ENCODE results near the gene ELMOD3.
"Not testable (repeated sequence)": the region's sequence is repeated elsewhere in the genome, so short reads cannot be mapped to it uniquely, and the experiment has no call there.

ELMOD3 gene

DNA sequence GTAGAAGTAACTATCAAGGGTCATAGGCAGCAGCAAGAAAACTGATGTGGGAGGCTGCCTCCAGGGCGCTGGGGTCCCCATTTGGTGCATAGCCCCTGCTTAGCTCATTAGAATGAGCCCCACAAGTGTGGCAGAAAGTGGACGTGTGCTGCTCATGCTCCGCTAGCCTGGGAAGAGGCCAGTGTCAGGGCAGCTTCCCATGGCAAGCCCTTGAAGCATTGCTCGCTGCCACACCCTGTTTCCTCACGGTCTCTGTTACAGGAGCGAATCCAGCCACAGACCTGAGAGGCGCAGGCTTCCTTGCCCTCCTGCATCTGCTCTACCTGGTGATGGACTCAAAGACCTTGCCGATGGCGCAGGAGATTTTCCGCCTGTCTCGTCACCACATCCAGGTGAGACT is 22.5 kb downstream of the ELMOD3 start:
- no peak for DNase-seq

DNA sequence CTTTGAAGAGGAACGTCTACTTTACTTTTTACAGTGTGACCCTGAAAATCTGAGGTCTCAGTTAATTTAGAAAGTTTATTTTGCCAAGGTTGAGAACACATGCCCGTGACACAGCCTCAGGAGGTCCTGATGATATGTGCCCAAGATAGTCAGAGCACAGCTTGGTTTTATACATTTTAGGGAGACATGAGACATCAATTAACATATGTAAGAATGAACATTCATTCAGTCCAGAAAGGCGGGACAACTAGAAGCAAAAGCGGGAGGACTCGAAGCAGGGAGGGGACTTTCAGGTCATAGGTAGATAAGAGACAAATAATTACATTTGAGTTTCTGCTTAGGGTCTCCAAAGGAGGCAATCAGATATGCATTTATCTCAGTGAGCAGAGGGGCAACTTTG is 23.7 kb downstream of the ELMOD3 start:
- no peak for DNase-seq

DNA sequence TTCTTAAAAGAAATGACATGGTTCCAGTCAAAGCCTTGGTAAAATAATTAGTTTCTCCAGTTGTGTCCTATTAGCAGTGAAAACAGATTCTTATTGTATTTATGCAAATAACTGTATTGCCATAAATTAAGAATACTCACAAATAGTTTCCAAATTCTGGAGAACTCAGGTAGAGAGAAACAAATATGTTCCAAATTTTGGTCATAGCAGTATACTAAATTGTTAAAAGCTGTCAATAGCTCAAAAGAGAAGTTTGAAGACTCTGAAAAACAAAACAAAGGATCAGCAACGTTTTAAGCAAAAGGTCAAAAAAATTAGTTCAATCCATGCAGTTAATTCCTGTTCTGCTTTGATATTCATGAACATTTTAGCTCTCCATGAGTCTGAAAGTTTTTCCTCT is 25.5 kb downstream of the ELMOD3 start:
- DNase-seq, result no peak

DNA sequence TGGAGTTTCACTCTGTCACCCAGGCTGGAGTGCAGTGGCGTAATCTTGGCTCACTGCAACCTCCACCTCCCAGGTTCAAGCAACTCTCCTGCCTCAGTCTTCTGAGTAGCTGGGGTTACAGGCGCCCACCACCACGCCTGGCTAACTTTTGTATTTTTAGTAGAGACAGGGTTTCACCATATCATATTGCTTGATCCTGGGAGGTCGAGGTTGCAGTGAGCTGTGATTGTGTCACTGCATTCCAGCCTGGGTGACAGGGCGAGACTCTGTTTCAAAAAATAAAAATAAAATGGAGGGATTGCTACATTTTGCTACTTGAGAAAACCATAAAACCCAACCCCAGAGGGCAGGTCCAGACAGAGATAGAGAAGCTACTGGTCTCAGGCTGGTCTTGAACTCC is 28.6 kb downstream of the ELMOD3 start:
- DNase-seq, result not testable (repeated sequence)

DNA sequence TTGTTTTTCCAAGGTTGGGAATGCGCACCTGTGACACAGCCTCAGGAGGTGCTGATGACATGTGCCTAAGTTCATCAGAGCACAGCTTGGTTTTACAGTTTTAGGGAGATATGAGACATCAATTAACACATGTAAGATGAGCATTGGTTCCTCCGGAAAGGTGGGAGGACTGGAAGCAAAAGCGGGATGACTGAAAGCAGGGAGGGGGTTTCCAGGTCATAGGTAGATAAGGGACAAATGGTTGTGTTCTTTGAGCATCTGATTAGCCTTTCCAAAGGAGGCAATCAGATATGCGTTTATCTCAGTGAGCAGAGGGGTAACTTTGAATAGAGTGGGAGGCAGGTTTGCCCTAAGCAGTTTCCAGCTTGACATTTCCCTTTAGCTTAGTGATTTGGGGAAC is 29.3 kb downstream of the ELMOD3 start:
- DNase-seq, result no peak

DNA sequence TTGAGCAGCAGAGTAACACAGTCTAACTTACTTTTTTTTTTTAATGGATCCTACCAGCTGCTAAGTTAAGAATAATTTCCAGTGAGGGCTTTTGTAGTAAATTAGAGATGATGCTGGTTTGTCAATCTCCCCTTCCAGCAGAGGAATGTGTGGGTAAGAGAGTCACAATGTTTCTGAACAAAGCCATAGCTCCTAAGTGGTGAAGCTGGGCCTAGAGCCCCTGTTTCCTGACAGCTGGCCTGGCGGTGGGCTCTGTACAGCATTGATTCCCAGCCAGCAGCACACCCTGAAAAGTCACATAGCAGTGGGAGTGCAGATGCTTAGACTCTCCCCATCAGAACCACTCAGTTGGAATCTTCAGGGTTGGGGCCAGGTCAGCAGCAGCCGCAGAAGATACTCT is 31.2 kb downstream of the ELMOD3 start:
- DNase-seq, result no peak

DNA sequence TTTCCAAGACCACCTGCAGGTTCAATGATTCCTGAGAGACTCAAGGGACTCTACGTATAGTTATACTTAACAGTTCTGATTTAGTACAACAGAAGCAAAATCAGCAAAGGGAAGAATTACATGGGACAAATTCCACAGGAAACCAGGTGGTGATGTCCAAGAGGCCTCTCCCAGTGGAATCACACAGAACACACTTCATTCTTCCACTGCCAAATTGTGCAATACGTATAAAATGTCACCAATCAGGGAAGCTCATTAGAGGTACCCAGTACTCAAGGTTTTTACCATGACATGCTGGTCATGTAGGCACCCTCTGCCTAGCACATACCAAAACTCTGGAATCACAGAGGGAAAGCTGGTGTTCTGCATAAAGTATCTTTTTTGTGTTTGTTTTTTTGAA is 33.2 kb downstream of the ELMOD3 start:
- DNase-seq, result no peak

DNA sequence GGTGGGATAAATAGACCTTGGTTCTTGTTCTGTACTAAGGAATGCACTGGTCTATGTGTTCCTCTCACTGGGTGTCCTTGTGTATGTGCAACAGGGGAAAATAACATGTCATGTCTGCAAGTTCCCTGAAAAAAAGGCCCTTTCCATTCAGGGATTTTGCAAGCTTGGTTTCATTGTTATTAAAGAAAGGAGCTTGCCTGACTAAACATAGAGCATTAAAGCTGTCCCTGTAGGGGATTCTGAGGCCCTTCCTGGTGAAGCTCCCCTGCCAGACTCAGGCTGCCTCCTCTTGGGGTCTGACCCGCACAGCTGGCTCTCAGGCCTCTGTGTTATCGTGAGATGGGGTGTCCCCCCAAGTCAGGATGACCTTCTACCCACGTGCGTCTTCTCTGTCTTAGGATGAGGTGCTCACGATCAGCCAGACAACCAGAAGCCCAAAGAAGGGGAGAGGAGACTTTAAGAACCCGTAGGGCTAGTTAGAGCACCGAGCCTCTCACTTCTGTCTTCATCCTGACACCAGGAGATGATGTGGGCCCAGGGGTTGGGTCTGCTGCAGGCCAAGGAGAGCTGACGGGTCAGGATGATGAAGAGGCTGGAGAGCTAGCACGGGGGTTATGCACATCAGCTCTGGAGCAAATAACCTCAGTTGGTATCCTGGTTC is 34.4 kb downstream of the ELMOD3 start:
- DNase-seq, result no peak

DNA sequence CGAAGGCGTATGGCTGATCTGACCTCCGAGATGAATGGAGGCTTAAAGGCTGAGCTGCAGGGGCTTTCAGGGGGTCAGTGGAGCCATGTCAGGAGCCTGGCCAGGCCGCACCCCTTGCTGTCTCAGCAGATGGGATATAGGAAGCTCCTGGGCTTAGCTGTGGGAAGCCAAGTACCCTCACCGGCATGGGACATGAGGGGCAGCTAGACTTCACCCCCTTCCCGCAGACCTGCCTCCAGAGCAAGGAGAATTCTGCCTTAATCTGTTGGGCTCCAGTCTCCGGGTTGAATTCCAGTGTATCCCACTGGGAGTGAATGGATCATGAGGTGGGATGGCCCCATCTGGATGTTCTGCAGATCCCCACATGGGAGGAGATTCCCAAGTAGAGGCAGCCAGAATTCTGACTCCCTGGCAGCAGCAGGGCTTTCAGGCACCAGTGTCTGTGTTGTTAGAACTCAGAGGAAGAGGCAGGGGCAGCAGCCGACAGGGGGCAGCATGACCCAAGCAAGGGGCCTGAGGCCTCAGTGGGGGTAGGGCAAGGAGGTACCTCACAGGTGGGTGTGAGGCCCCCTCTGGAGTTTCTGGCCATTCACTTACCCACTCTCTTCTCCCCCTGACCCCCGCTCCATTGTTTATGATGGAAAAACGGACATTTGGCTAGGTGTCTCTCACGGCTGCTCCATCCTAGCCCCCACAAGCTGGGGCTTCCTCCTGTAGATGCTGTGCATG is 36.5 kb downstream of the ELMOD3 start:
- DNase-seq, result peak; percentile 75 to 83

DNA sequence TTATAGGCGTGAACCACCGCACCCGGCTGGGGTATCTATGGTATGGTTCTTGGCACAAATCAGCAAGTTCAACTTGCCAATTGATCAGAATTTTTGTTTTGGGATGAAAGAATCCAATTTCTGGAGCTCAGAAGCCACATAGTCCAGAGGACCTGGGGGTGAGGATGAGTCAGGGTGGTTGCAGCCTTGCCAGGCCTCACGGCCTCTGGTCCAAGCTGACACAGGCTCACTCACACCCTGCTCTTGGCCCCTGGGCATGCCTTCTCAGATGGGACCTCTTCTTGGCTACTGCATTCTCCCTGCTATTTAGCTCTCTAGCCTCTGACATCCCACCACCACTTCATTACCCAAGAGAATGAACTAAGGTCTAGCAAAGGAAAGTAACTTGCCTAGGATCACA is 39.3 kb downstream of the ELMOD3 start:
- no peak for DNase-seq

DNA sequence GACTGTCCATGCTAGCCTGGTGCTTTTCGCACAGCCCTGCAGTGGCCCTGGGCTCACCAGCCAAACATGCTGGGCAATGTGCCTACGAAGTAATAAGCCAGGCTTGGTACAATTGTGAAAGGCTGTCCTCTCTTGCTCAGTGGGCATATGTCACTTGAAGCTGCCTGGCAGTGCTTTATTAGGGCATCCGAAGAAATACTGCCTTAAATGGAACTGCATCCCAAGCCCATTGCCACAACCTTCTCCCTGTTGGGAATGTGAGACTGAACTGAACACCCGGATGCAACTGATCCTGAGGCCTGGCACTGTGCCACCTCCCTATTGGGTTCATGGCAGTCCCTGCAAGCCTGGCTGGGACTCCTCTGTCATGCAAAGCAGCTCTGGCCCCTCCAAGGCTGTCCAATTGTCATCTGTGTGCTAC is 39.7 kb downstream of the ELMOD3 start:
- DNase-seq, result no peak

DNA sequence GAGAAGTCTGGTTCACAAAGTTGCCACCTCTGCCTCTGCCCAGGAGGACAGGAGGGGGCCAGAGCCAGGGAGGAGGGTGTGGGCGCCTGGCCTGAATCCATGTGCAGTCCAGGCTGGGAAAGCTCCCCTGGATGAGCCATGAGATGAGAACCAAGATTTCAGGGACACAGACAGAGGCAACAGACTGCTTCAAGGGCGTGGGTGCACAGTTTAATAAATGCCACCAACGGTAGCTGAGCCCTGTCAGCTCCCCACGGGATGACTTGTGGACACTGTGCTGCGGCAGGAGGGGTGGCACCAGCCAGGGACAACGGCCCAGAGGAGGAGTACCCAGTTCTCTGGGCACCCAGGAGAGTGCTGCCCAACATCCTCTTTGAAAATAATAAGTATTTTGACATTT is 40.4 kb downstream of the ELMOD3 start:
- no peak for DNase-seq

DNA sequence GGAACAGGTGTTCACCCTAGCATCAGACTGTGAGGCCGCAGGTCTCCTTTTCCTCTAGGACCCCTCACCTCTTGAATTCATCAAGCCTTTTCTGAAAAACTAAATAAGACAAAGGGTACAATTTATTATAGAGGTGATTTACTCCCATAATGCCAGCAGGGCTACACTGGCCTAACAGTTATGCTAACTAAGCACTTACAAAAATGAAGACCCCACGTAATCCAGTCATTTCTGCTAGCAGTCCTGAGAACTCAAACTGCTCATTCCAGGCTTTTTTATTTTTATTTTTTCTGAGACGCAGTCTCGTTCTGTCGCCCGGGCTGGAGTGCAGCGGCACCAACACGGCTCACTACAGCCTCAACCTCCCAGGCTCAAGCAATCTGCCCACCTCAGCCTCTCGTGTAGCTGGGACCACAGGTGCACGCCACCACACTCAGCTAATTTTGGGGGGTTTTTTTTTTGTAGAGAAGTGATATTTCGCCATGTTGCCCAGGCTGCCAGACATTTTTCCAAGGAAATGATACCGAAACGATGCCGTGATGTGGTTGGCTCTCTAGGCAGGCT is 41.4 kb downstream of the ELMOD3 start:
- no peak for DNase-seq

DNA sequence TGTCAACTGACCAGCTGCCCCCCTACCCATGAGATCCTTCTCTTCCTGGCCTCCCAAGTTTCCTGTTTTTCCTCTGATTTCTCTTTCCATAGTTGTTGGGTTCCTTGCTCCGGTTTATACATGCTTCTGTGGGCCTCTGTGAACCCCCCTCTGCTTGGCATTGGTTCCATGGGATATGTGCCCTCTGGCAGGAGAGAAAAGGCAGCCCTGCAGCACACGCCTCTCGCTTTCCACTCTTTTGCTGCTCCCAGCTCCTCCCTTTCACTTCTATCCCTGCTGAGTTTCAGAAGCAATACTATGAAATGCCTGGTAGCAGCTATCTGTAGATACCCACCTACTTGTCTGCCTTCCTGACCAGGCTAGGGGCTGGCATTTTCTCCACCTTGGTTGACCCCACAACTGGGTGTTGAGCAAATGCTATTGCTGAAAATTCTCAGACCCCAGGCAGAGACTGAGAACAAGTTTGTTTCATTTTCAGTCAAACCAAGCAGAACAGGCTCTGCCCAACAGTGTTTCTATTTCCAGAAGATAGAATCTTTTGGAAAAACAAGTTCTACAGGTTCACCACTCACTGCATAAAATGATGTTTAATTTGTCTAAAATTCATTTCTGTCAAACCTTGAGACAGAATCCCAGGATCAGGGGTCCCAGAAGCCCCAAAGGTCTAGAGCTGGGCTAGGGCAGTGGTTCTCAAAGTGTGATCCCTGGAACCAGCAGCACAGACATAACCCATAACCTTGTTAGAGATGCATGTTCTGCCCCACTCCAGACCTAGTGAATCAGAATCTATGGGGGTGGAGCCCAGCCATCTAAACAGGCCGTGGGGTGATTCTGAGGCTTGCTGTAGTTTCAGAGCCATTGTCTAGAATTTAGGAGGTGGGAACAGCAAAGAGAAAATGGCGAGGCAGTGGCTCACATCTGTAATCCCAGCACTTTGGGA is 42.2 kb downstream of the ELMOD3 start:
- DNase-seq, result no peak

DNA sequence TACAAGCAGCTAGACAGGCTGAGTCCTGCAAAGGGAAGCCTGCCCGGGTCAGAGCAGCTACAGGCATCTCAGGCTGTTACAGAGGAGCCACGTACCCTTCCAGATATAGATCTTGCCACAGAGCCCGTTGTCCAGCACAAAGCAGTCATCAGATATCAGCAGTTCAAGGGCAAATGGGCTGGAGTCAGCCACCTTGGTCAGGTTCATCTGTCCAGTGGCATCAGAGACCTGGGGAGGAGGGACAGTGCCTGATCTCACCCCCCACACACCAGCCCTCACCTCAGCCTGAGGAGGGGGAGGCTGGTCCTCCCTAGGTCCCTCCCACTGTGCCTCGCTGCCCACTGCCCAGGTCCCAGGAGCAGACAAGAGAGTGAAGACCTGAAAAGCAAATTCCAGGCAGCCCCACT is 43.4 kb downstream of the ELMOD3 start:
- no peak for DNase-seq

DNA sequence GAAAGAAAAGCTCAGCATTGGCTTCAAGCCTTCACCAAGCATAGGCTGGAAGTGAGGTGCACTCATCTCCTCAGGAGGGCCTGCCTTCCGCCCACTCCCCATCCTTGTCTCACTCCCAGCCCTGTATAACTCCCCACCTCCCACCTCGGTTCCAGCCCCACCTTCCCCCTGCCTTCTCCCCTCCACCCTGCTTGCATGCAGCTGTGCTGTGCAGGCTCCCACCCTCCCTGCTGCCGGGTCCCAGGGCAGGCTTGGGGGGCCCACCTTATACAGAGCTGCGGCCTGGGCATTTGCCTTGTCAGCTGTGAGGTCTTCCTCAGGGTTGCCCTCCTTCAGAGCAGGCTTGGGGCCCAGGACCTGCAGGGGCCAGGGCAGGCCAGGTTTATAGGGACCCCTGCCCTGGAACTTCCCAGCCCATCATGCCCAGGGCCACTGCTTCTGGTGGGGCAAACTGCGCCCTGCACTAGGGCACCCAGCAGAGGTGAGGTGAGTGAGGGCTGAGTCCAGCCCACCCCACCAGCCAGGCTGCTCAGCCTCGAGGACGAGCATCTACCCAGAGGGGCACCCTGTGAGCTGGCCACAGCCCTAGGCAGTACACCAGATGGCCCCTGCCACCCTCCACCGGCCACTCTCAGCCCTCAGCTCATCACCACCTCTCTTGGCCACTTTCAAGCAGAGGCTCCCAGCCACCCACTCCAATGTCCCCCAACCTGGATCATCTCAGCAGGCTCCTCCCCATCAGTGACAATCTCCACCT is 44.0 kb downstream of the ELMOD3 start:
- no peak for DNase-seq

DNA sequence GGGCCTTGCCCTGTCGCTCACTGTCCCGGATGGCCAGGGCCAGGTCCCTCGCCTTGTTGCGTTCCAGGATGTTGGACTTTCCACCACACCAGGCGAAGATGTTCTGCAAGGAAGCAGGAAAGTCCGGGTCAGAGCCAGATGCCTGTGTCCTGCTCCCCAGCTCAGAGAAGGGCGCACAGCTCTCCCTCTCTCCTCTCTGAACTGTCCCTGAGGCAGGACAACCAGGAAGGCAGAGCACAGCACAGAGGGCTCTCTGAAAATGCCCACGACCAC is 44.5 kb downstream of the ELMOD3 start:
- no peak for DNase-seq

DNA sequence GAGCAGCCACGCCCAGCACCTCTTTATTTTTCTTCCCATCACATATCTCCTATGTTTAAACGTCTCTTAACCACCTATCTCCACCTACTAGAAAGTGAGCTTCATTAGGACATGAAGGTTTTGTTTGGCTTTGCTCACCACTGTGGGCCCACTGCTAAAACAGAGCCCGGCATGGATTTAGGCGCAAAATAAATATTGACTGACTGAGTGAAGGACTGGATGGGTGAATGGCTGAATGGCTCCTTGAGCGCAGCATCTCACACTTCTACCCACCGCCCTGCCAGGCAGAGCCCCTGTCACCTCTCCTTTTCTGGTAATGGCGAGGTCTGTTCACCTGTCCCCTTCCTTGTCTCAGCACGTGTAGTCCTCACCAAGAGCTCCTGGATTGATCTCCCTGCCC is 45.5 kb downstream of the ELMOD3 start:
- no peak for DNase-seq

DNA sequence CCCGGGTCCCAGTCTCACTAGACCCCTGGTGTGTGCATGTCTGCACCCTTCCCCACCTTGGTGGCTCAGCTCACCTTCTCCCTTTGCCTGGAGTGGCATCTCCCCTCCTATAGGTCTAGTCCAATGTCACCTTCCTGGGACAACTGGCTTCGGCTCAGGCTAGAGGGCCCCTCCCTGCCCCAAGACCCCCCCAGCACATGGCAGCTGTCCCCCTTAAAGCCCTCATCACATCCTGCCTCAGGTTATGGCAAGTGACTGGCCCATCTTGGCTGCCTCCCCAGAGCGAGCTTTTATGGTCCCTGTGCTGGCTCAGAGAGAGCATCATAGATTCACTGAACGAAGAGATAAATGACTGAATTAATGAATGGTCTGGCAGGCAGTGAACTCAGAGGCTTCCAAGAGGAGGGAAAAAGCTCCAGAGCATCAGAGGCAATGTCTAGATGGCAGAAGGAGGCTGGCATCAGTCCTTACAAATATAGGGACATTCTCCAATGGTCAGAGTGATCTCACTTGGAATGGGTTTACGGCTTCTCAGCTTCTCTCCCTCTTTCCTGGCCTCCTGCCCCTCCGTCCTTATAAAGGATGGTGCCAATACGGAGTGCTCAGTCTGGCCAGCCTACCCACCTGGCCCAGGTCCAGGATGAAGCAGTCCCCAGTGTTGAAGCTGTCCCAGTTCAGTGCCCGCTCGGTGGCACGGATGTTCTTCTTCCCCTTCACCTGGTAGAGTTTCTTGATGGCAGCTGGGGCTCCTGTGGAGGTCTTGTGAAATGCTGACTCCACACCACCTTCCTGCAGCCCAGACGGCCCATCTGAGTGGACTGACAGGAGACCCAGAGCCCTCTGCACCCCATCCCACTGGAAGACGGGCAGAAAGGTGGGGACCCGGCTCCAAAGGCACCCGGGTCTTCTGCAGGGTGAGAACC is 46.2 kb downstream of the ELMOD3 start:
- DNase-seq, result no peak

DNA sequence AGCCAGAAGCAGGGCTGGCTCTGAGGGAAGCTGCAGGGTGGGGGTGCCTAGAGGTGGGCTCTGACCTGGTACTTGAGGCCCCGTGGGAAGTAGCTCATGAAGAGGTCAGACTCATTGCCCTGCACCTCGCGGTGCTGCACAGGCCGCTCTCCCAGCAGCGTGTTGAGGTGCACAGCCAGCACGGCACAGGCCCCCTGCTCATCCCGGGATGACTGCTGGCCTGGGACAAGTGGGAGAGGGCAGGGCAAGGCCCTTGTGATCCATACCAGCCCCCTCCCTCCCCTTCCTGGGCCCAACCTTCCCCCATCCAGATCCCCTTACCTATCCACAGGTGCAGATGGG is 46.9 kb downstream of the ELMOD3 start:
- no peak for DNase-seq

DNA sequence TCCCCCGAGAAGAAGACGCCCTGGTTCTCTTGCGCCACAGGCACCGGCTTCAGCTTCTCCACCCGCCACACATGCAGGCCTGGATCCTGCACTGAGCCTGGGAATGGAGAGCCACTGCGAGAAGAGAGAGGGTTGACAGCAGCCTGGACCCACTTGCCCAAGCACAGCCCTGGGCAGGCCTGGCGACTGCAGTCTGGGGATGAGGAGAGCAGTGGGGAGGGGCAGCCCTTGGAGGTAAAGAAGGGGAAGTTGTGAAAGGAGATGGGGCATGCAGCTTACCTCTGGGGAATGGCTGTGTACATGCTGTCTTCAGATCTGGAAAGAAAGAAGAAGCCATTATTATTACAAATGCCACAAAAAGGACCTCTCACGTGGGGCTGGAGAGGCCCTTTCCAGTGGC is 47.3 kb downstream of the ELMOD3 start:
- DNase-seq, result no peak
